Caco-2 (cell line): ENCODE results near the gene WFIKKN1. TPM values are rescaled to one million over a fixed set of nuclear protein-coding genes. Genes with fewer than 3 reads are reported as not detected.

Experiments
- BruUV-seq: library from RNA; stranded (reverse); fragments of 400-500 nt; replicated peaks from 2 replicates; lab custom pipeline; 2021; lab: Mats Ljungman, UMichigan
- CTCF ChIA-PET: fragments of 300-600 bp; sonication (Branson Sonifier 250); formaldehyde crosslinking; loops from one replicate; lab custom pipeline; 2022; ENCODE audit warnings: antibody characterized with exemption; lab: Charles Lee
- POLR2A ChIA-PET: fragments of 300-600 bp; sonication (Branson Sonifier 250); formaldehyde crosslinking; loops from one replicate; lab custom pipeline; 2022; ENCODE audit warnings: antibody characterized with exemption; lab: Charles Lee
- DNase-seq, 2 experiments: peaks; one replicate each; pipeline versions ENCODE4 v3.0.0 to v3.0.0-alpha.2; 2020 to 2022
- H3K27me3 ChIP-seq: replicated peaks from 2 replicates; pipeline ENCODE4 v1.6.0; 2011; ENCODE audit warnings: low read length; ENCODE audit not compliant: control insufficient read depth, insufficient read depth
- H3K36me3 ChIP-seq: 2 replicates; pipeline ENCODE4 v1.5.1; 2011; ENCODE audit warnings: low read length; ENCODE audit not compliant: control insufficient read depth, insufficient read depth
- H3K4me1 ChIP-seq: fragments of 250-450 bp; sonication (Bioruptor Pico); 2 replicates; pipeline ENCODE4 v1.5.1; 2020; ENCODE audit warnings: mild to moderate bottlenecking
- H3K4me3 ChIP-seq: 2 replicates; pipeline ENCODE4 v1.5.1; 2011; ENCODE audit warnings: low read depth, mild to moderate bottlenecking, control low read depth, low read length
- H3K9me3 ChIP-seq: fragments of 250-450 bp; sonication (Bioruptor Pico); 2 replicates; pipeline ENCODE4 v1.5.1; 2020; ENCODE audit warnings: mild to moderate bottlenecking, moderate library complexity
- H3K27ac Mint-ChIP-seq: one replicate; pipeline ENCODE4 v1.8.0; 2022; ENCODE audit warnings: mixed read lengths; ENCODE audit not compliant: unreplicated experiment
- H3K27me3 Mint-ChIP-seq: one replicate; pipeline ENCODE4 v1.8.0; 2022; ENCODE audit warnings: mixed read lengths; ENCODE audit not compliant: insufficient read depth, unreplicated experiment
- H3K36me3 Mint-ChIP-seq: one replicate; pipeline ENCODE4 v1.8.0; 2022; ENCODE audit warnings: mild to moderate bottlenecking, mixed read lengths; ENCODE audit not compliant: insufficient read depth, unreplicated experiment
- H3K4me1 Mint-ChIP-seq: one replicate; pipeline ENCODE4 v1.8.0; 2022; ENCODE audit warnings: low read depth, mixed read lengths; ENCODE audit not compliant: unreplicated experiment
- H3K4me3 Mint-ChIP-seq: one replicate; pipeline ENCODE4 v1.8.0; 2022; ENCODE audit warnings: mild to moderate bottlenecking, moderate library complexity, mixed read lengths; ENCODE audit not compliant: unreplicated experiment
- H3K9me3 Mint-ChIP-seq: one replicate; pipeline ENCODE4 v1.8.0; 2022; ENCODE audit warnings: mixed read lengths; ENCODE audit not compliant: unreplicated experiment
- CTCF ChIP-seq, 2 experiments: fragments of 200-600 bp in 1 of 2; IDR thresholded peaks; 1 replicate in 1 of 2; 2 replicates in 1 of 2; pipeline versions ENCODE4 v1.5.1 to v1.8.0; 2011 to 2022; ENCODE audit warnings: antibody characterized with exemption in 1 of 2, control low read depth in 1 of 2, inconsistent platforms in 1 of 2, low read depth in 1 of 2, low read length in 1 of 2, mild to moderate bottlenecking in 1 of 2, moderate library complexity in 1 of 2; ENCODE audit not compliant: insufficient read depth in 1 of 2, severe bottlenecking in 1 of 2, unreplicated experiment in 1 of 2
- intact Hi-C: fragments of 100-400 bp; cut with micrococcal nuclease; formaldehyde crosslinking; loops from one replicate; pipeline ENCODE4 v1.10.0; 2022; ENCODE audit not compliant: unreplicated experiment
- total RNA-seq: library from RNA; stranded (reverse); gene quantifications from 2 replicates; pipeline ENCODE4 v1.2.3, GENCODE V29; 2022

WFIKKN1 gene
- total RNA-seq, 1 experiment from 2014 or later, result 0.54 TPM

- H3K36me3 Mint-ChIP-seq, result peaks cover 7% of the 10 kb centered on the region
- ChIA-PET CTCF (no interaction called here), POLR2A (no interaction called here)
- H3K27me3 ChIP-seq, result no peaks in the 10 kb centered on the region
- H3K36me3 ChIP-seq, result no peaks in the 10 kb centered on the region
- intact Hi-C loops, result no loop called here
- no peaks in the 10 kb centered on the region for H3K4me1 Mint-ChIP-seq
- H3K4me1 ChIP-seq, result peaks cover 13% of the 10 kb centered on the region
- H3K4me3 Mint-ChIP-seq, result no peak overlapping the region
- H3K27me3 Mint-ChIP-seq, result no peaks in the 10 kb centered on the region
- TF ChIP-seq CTCF (IDR thresholded peaks at IDR 0.05; ENCODE audit: insufficient read depth in 1 of 2, low read depth in 1 of 2, low read length in 1 of 2, severe bottlenecking in 1 of 2, unreplicated experiment in 1 of 2), result no peak
- H3K4me3 ChIP-seq, result no peak overlapping the region
- H3K9me3 Mint-ChIP-seq, result no peaks in the 10 kb centered on the region
- DNase-seq, result no peak
- BruUV-seq, result no TSS peak
- no peaks in the 10 kb centered on the region for H3K9me3 ChIP-seq
- H3K27ac Mint-ChIP-seq, result no peak overlapping the region
These were observed 21.9 kb downstream of the WFIKKN1 start for GRCh38 chr16:652454-653305.

GRCh38 chr16:654034-654433, 23.2 kb downstream of the WFIKKN1 start:
- Histone ChIP-seq H3K36me3 (no peaks in the 10 kb centered on the region), H3K27me3 (no peaks in the 10 kb centered on the region), H3K9me3 (no peaks in the 10 kb centered on the region), H3K4me3 (no peak overlapping the region), H3K4me1 (0 out of 2 replicates have a peak, but pooled peaks cover 6% of the 10 kb centered on the region)
- H3K27ac Mint-ChIP-seq, result no peak overlapping the region
- H3K36me3 Mint-ChIP-seq, result peaks cover 4% of the 10 kb centered on the region
- POLR2A ChIA-PET, result interaction anchor here (0.7 kb wide), 1 partner anchor 28 kb away, joined by 7 read pairs; no protein-coding TSS in a partner anchor
- H3K4me3 Mint-ChIP-seq, result no peak overlapping the region
- no TSS peak for BruUV-seq
- intact Hi-C loops, result no loop called here
- no peak for TF ChIP-seq CTCF (IDR thresholded peaks at IDR 0.05; ENCODE audit: insufficient read depth in 1 of 2, low read depth in 1 of 2, low read length in 1 of 2, severe bottlenecking in 1 of 2, unreplicated experiment in 1 of 2)
- CTCF ChIA-PET, result interaction anchor here (0.9 kb wide), 1 partner anchor 12 kb away, joined by 4 read pairs; no protein-coding TSS in a partner anchor
- H3K27me3 Mint-ChIP-seq, result no peaks in the 10 kb centered on the region
- no peak for DNase-seq
- no peaks in the 10 kb centered on the region for H3K4me1 Mint-ChIP-seq
- no peaks in the 10 kb centered on the region for H3K9me3 Mint-ChIP-seq

GRCh38 chr16:657487-657886, 26.7 kb downstream of the WFIKKN1 start:
- Histone ChIP-seq H3K9me3 (no peaks in the 10 kb centered on the region), H3K27me3 (no peaks in the 10 kb centered on the region), H3K4me1 (no peaks in the 10 kb centered on the region), H3K4me3 (no peak overlapping the region), H3K36me3 (no peaks in the 10 kb centered on the region; the same call in 1 of the 2 replicates)
- no peak for TF ChIP-seq CTCF (IDR thresholded peaks at IDR 0.05; ENCODE audit: insufficient read depth in 1 of 2, low read depth in 1 of 2, low read length in 1 of 2, severe bottlenecking in 1 of 2, unreplicated experiment in 1 of 2)
- H3K27ac Mint-ChIP-seq, result no peak overlapping the region
- H3K4me1 Mint-ChIP-seq, result no peaks in the 10 kb centered on the region
- no peaks in the 10 kb centered on the region for H3K36me3 Mint-ChIP-seq
- ChIA-PET CTCF (no interaction called here), POLR2A (no interaction called here)
- H3K4me3 Mint-ChIP-seq, result no peak overlapping the region
- H3K27me3 Mint-ChIP-seq, result no peaks in the 10 kb centered on the region
- intact Hi-C loops, result no loop called here
- H3K9me3 Mint-ChIP-seq, result no peaks in the 10 kb centered on the region
- DNase-seq, result no peak
- BruUV-seq, result no TSS peak
